NOMO-1 (cell line): ENCODE data around the gene ARHGEF28.
A peak's percentile ranks its signal among the peaks of the same experiment; 100 is the strongest.

Experiments used
- DNase-seq, 2 experiments: peaks; one replicate each; lab custom pipeline; 2025; ENCODE audit not compliant: unreplicated experiment in 2 of 2; lab: John Stamatoyannopoulos, UW

Gene ARHGEF28

DNA sequence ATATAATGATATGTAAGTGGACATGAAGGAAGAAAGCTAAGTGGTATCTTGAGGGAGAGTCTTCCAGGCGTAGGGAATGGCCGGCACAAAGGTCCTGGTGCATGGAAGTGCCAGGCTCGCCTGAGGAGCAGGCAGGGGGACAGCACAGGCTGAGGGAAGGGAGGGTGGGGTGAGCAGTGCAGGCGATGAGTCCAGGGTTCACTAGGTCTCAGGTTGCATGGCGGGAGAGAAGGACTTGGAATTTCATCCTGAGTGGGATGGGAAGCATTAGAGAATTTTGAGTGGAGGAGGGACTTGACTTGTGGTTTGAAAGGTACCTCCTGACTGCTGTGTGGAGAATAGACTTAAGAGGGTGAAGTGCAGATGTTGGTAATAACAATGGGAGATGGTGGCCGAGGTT is 268.9 kb downstream of the ARHGEF28 start:
- no peak for DNase-seq

GRCh38 chr5:73895471-73895870 is 269.5 kb downstream of the ARHGEF28 start:
- peak; percentile 15 to 59 for DNase-seq

- DNase-seq = no peak
These were observed 270.1 kb downstream of the ARHGEF28 start for GRCh38 chr5:73896097-73896496.

- no peak for DNase-seq
These were observed 270.7 kb downstream of the ARHGEF28 start for GRCh38 chr5:73896668-73897067.

DNA sequence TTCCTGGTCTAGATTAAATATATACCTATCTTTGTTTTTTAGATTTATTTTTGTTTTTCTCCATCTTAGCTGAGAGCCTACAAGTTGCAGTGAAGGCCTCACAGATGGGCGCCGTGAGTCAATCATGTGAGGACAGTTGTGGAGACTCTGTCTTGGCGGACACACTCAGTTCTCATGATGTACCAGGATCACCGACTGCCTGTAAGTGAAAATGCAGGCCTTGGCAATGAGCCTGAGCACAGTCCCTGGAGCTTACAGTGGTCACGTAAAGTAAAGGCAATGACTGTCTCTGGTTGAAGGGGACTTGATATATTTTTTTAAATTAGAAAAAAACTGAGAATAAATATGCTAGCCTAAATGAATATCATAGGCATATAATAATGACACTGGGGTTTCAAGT is 271.9 kb downstream of the ARHGEF28 start:
- no peak for DNase-seq

DNA sequence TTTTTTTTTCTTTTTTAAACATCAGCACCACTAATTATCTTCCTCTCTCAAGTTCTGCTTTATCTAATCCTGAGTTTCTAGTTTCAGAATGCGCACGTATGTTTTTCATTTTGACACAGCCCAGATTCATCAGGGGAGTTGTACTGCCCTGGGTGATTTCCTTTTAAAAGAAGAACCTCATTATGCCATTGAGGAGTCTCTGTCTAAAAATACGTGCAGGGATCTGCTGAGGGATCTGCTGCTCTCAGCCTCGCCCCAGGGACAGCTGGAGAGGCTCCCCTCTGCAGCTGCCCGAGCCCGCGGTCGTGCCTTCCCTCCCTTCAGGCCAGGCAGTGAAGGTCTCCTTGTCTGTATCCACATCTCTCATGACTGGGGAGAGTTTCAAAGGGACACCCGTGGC is 273.1 kb downstream of the ARHGEF28 start:
- peak; percentile 72 to 91 for DNase-seq

GRCh38 chr5:73899916-73900315 is 273.9 kb downstream of the ARHGEF28 start:
- DNase-seq = no peak

GRCh38 chr5:73900566-73900965 is 274.6 kb downstream of the ARHGEF28 start:
- DNase-seq = no peak

DNA sequence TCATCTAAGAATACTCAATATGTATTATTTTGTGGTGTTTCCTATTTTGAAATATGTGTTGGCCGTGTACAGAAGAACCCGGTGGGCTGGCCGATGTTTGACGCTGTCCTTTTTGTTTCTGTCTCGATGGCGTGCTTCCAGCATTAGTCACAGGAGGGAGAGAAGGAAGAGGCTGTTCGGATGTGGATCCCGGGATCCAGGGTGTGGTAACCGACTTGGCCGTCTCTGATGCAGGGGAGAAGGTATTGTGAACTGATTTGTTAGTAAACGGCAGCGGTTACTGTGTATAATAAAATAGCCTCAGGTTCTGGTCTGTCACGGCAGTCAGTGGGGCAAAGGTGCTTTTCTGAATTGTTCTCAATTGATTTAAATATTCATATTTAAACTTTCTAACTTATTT is 275.0 kb downstream of the ARHGEF28 start:
- DNase-seq = no peak

DNA sequence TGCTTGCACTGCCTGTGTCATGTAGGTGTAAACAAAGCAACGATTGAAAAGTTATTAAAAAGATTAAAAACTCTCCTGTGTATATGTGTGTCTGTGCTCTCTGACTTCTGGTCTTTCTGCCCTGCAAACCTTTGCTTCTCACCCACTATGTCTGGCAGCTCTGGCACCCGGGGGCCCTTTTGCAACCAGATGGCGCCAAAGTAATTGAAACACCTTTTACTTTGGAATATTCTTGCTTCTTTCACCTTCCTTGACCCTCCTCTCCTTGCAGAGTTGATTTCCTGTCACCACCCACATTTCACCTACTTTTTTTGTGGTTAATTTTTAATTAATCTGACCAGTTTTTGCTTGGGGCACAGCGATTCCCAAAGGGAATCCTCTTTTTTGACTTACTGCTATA is 275.5 kb downstream of the ARHGEF28 start:
- no peak for DNase-seq

DNA sequence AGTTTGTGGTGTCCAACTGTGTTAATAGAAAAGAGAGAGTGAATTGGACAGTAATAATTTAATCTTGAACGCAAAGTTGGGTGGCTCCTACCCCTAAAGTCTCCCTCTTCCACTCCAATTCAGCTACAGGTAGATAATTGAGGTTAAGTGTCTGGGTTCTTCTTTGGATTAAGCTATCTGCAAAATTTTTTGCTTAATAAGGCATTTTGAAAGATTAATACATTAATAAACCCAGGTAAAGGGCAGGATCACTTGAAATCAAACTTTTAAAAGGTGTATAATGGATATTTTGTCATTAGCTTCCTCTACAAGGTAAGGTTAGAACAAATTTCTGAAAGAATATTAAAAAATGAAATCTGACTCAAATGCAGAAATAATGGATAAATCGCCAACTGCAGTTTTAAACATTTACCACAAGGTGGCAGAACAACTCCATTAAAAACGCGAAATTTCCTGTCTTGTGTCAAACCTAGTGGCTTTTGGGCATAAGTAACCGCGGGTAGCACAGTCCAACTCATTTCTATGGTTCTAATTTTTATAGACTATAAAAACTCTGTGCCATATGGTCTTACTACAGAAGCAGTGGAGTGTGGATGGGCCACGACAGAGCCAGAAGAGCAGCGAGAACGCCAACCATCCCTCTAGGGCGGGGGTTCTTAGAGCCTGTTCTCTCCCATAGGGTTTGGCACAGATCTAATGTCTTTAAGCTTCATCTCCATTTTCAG is 276.5 kb downstream of the ARHGEF28 start:
- peak; percentile 63 to 67 for DNase-seq

- no peak for DNase-seq
These were observed 277.2 kb downstream of the ARHGEF28 start for GRCh38 chr5:73903169-73903568.

GRCh38 chr5:73906277-73906676 is 280.3 kb downstream of the ARHGEF28 start:
- no peak for DNase-seq

DNA sequence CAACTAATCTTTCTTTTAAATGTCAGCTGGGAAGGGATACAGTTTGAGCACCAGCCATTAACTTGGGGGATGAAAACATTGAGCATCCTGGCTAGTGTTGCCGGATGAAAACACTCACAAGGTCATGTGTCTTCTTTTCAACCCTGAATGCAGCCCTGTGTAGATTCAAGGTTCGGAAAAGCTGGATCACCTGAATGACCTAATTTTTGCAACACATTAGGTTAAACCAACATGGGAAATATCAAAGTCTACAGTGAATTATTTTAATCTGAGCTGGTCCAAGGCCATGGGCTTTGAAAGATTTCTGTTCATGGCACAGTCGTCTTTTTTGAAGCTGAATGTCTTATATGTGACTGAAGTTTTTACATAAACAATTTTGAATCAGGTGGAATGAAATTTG is 281.2 kb downstream of the ARHGEF28 start:
- DNase-seq = no peak

DNA sequence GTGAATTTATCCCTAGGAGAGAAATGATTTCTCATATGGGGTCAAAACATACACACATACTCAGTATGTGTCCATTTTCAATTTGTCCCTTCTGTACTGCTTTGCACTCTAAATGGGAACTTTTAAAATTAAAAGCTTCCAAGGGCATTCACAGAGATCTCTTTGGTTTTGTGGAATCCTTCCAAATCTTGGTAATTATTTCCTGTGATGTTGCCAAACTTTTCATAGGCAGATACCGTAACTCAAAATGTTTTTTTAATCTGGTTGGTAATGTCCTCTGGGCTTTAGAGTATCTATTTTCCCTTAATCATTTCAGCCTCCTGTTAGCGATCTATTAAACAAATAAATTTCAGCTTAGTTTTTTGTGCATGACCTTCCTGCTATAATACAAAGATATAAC is 282.4 kb downstream of the ARHGEF28 start:
- no peak for DNase-seq

- DNase-seq = no peak
These were observed 282.9 kb downstream of the ARHGEF28 start for GRCh38 chr5:73908846-73909245.

DNA sequence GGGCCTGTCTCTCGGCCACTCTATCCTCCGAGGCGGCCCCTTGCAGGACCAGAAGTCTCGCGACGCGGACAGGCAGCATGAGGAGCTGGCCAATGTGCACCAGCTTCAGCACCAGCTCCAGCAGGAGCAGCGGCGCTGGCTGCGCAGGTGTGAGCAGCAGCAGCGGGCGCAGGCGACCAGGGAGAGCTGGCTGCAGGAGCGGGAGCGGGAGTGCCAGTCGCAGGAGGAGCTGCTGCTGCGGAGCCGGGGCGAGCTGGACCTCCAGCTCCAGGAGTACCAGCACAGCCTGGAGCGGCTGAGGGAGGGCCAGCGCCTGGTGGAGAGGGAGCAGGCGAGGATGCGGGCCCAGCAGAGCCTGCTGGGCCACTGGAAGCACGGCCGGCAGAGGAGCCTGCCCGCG is 283.5 kb downstream of the ARHGEF28 start:
- DNase-seq = no peak

GRCh38 chr5:73911761-73912393 is 285.9 kb downstream of the ARHGEF28 start:
- DNase-seq = no peak

DNA sequence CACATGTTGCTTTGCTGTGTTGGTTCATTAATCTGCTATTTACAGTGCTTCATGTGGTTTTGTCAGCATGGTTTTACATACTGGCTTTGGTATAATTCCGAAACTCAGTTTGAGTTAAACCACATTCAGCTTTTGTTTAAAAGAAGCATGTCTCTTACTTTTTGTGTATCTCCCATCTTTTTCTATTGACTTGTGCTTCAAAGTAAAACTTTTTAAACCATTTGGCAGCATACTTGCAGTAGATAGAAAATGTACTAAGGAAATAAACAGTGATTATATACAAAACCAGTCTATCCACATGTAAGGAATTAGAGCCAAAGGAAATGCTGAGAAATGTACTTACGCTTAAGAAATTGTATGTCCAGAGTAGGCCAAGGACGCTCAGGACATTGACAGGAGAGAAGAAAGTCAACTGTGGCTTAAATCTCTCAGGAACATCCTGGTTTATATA is 286.9 kb downstream of the ARHGEF28 start:
- DNase-seq = no peak

GRCh38 chr5:73913971-73914370 is 288.0 kb downstream of the ARHGEF28 start:
- DNase-seq = no peak

- DNase-seq = no peak
These were observed 289.3 kb downstream of the ARHGEF28 start for GRCh38 chr5:73915345-73915744.

- no peak for DNase-seq
These were observed 291.4 kb downstream of the ARHGEF28 start for GRCh38 chr5:73917433-73917832.
